Measurements from ENCODE around the gene HYPK.
A peak's percentile ranks its signal among the peaks of the same experiment; 100 is the strongest.

HYPK gene

DNA sequence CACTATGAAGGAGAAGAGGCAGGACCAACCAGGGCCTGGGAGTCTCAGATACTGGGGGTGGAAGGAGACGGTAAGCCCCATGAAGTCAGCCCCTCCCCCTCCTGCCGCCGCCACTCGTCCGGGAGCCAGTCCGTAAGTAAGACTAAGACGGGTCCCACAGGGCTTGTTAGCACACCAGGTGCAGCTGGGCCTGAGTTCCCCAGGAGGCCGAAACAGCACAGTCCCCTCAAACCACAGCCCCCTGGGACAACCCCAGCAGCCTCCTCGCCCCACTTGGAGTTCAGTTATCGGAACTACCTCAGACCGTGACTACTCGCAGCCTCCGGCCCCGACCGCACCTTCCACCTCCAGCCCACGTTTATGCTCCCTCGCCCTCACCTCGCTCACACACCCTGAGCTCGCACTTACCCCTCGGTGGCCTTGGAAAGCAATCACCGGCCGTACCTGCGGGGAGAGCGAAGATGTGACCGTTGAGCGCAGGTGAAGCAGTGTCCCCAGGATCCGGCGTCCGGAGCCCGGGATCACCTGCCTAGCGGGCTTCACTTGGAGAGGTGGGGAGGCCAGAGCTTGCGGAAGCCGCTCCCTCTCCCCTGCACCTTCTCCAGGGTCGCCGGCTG lies 24.2 kb upstream of the HYPK start:
- TF ChIP-seq TAF1 (IDR thresholded peaks at IDR 0.05; ENCODE audit: borderline replicate concordance, insufficient read depth, low read length): no peak
- TF ChIP-seq REST (IDR thresholded peaks at IDR 0.05; ENCODE audit: insufficient read depth in 1 of 2, low read depth in 2 of 2, low read length in 2 of 2): no peak
- no peak for TF ChIP-seq POLR2AphosphoS5 (IDR thresholded peaks at IDR 0.05; ENCODE audit: low read depth, low read length)
- no peak for TF ChIP-seq FOXP2 (optimal IDR thresholded peaks at IDR 0.05; ENCODE audit: borderline replicate concordance, extremely low read depth, extremely low read length, insufficient read depth)
- TF ChIP-seq SIN3A (IDR thresholded peaks at IDR 0.05; ENCODE audit: borderline replicate concordance, insufficient read depth, low read length): no peak

GRCh38 chr15:43776718-43777266 lies 23.6 kb upstream of the HYPK start, which contains the start of gene ELL3:
ELL3 (minus strand) TSS chr15:43776966; CDS start chr15:43776901, 65 bp downstream.
- TF ChIP-seq SIN3A (IDR thresholded peaks at IDR 0.05; ENCODE audit: borderline replicate concordance, insufficient read depth, low read length) (0 out of 2 replicates have a peak, but pooled peaks have one; percentile 4), REST (IDR thresholded peaks at IDR 0.05; ENCODE audit: insufficient read depth in 1 of 2, low read depth in 2 of 2, low read length in 2 of 2) (no peak), TAF1 (IDR thresholded peaks at IDR 0.05; ENCODE audit: borderline replicate concordance, insufficient read depth, low read length) (no peak), POLR2AphosphoS5 (IDR thresholded peaks at IDR 0.05; ENCODE audit: low read depth, low read length) (peak; percentile 72; the same call in 1 of the 2 replicates), FOXP2 (optimal IDR thresholded peaks at IDR 0.05; ENCODE audit: borderline replicate concordance, extremely low read depth, extremely low read length, insufficient read depth) (no peak)

DNA sequence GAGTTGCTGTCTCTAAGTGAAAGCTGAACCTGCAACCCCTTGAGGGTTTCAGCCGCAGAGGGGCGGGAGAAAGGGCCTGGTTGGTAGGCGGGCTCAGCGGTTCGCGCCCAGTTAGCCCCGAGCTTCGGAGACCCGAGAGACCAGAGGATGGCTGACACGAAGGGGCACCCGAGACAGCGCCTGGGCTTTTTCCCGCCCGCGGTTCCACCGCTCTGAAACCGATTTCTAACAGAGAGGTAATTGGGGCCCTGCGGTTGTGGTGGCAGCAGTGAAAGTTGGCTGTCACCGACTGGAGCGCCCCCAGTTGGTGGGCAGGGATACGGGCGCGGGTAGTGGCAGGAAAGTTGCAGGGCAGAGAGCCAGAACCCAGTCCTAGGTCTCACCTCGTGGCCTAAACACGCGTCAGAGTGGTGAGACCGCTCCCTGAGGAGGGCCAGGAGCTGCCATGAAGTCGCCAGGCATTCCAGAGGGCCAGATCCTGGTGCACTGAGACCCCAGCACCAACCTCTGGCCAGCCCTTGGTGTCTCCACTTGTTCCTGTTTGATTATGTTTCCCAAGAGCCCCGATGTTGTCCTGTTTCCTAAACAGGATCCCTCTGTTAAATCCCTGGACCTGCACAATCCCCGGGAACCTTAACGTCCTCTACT lies 23.0 kb upstream of the HYPK start:
- peak; percentile 60 for TF ChIP-seq FOXP2 (optimal IDR thresholded peaks at IDR 0.05; ENCODE audit: borderline replicate concordance, extremely low read depth, extremely low read length, insufficient read depth)
- TF ChIP-seq SIN3A (IDR thresholded peaks at IDR 0.05; ENCODE audit: borderline replicate concordance, insufficient read depth, low read length): no peak
- no peak for TF ChIP-seq TAF1 (IDR thresholded peaks at IDR 0.05; ENCODE audit: borderline replicate concordance, insufficient read depth, low read length)

DNA sequence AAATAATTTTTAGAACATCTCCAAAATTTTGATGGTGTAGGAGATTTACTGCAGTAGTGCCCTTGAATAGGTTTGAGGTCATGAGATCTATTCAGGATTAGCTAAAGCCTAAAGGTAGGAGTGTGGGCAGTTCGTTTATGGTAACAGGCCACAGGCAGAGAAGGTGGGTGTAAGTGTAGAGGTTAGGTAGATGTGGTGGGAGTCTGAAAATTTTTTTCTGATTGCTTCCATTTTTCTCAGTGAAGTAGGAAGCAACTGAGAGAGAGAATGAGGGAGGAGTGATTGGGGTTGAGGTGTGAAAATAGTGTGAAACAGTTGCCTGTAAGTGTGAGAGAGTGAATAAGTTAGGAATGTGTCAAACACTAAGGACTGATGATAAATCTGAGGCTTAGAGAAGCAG lies 21.4 kb upstream of the HYPK start:
- no peak for TF ChIP-seq SIN3A (IDR thresholded peaks at IDR 0.05; ENCODE audit: borderline replicate concordance, insufficient read depth, low read length)
- no peak for TF ChIP-seq REST (IDR thresholded peaks at IDR 0.05; ENCODE audit: insufficient read depth in 1 of 2, low read depth in 2 of 2, low read length in 2 of 2)

- TF ChIP-seq SIN3A (IDR thresholded peaks at IDR 0.05; ENCODE audit: borderline replicate concordance, insufficient read depth, low read length) (no peak), POLR2AphosphoS5 (IDR thresholded peaks at IDR 0.05; ENCODE audit: low read depth, low read length) (no peak), REST (IDR thresholded peaks at IDR 0.05; ENCODE audit: insufficient read depth in 1 of 2, low read depth in 2 of 2, low read length in 2 of 2) (no peak), TAF1 (IDR thresholded peaks at IDR 0.05; ENCODE audit: borderline replicate concordance, insufficient read depth, low read length) (no peak), FOXP2 (optimal IDR thresholded peaks at IDR 0.05; ENCODE audit: borderline replicate concordance, extremely low read depth, extremely low read length, insufficient read depth) (no peak)
Measured at GRCh38 chr15:43789409-43789808, 11.0 kb upstream of the HYPK start.

Measured in PFSK-1 (cell line).